ENCODE results near the gene SPPL2C. TPM values are rescaled to one million over a fixed set of nuclear protein-coding genes. Genes with fewer than 3 reads are reported as not detected.

SPPL2C gene
- total and polyA plus RNA-seq, 2 of the 13 experiments (the other 11 are each of a cell fraction or from before 2014, with no cell fraction given), result not detected

GRCh38 chr17:45850468-45850867 lies 5.8 kb downstream of the SPPL2C start (continued):
- no peak for TF ChIP-seq MTF1 (CRISPR knock-in tag; IDR thresholded peaks at IDR 0.05)
- no peak for TF ChIP-seq ZNF512B (CRISPR knock-in tag; IDR thresholded peaks at IDR 0.05; ENCODE audit: borderline replicate concordance)
- TF ChIP-seq ZNF839 (CRISPR knock-in tag; IDR thresholded peaks at IDR 0.05; ENCODE audit: borderline replicate concordance), result no peak
- no peak for TF ChIP-seq LRRFIP1 (CRISPR knock-in tag; conservative IDR thresholded peaks at IDR 0.05)
- no peak for TF ChIP-seq SAFB2 (CRISPR knock-in tag; IDR thresholded peaks at IDR 0.05; ENCODE audit: borderline replicate concordance, low read depth)
- no peak for TF ChIP-seq NFAT5 (CRISPR knock-in tag; IDR thresholded peaks at IDR 0.05)

Data from HepG2 (cell line).